ENCODE measurements around the gene NOP14.

GRCh38 chr4:2925931-2926860, 37.0 kb downstream of the NOP14 start:
- TF ChIP-seq EZH2 (IDR thresholded peaks at IDR 0.05; ENCODE audit: borderline replicate concordance, insufficient read depth, low read depth, low read length, poor library complexity, severe bottlenecking) = no peak
- TF ChIP-seq CTCF (IDR thresholded peaks at IDR 0.05) = no peak
